Endothelial cell of umbilical vein (primary cell): Measurements from ENCODE around the gene OR10G8. TPM values are rescaled to one million over a fixed set of nuclear protein-coding genes. Genes with fewer than 3 reads are reported as not detected.

Source experiments
- BruUV-seq: library from RNA; stranded (reverse); fragments of 400-500 nt; replicated peaks from 2 replicates; lab custom pipeline; 2021; lab: Mats Ljungman, UMichigan
- CTCF ChIA-PET: fragments of 300-600, 350-600 bp; sonication (Branson Sonifier 250); formaldehyde crosslinking; loops from one replicate; lab custom pipeline; 2021; ENCODE audit warnings: antibody characterized with exemption, inconsistent platforms; lab: Charles Lee
- POLR2A ChIA-PET: fragments of 300-600, 350-600 bp; sonication (Branson Sonifier 250); formaldehyde crosslinking; loops from one replicate; lab custom pipeline; 2021; ENCODE audit warnings: antibody characterized with exemption, inconsistent platforms; lab: Charles Lee
- DNase-seq: peaks from one replicate; pipeline ENCODE4 v3.0.0-alpha.2; 2011; ENCODE audit warnings: low read depth, low spot score
- FAIRE-seq: peaks from 2 replicates; lab custom pipeline; 2011; peaks lifted over from hg19 to GRCh38; lab: Jason Lieb, UNC
- H2AFZ ChIP-seq: 2 replicates; pipeline ENCODE4 v1.6.0; 2012; ENCODE audit warnings: low read depth, low read length, control low read depth, inconsistent platforms
- H3K27ac ChIP-seq: 2 replicates; pipeline ENCODE4 v1.5.1; 2011; ENCODE audit warnings: low read depth, mild to moderate bottlenecking, control low read depth, low read length, moderate library complexity; ENCODE audit not compliant: insufficient read depth
- H3K27me3 ChIP-seq, 2 experiments: 2 replicates each; pipeline versions ENCODE4 v1.6.0 to v1.6.1; 2011; ENCODE audit warnings: low read length in 2 of 2, mixed read lengths in 1 of 2; ENCODE audit not compliant: control insufficient read depth in 2 of 2, insufficient read depth in 2 of 2
- H3K36me3 ChIP-seq, 2 experiments: 2 replicates in 1 of 2; 3 replicates in 1 of 2; pipeline ENCODE4 v1.5.1; 2011; ENCODE audit warnings: low read length in 2 of 2, mild to moderate bottlenecking in 1 of 2, moderate library complexity in 1 of 2; ENCODE audit not compliant: control insufficient read depth in 2 of 2, insufficient read depth in 2 of 2; ENCODE audit errors: extremely low read depth in 1 of 2
- H3K4me1 ChIP-seq: 3 replicates; pipeline ENCODE4 v1.5.1; 2011; ENCODE audit warnings: mild to moderate bottlenecking, low read length; ENCODE audit not compliant: control insufficient read depth, insufficient read depth; ENCODE audit errors: extremely low read depth
- H3K4me2 ChIP-seq: 2 replicates; pipeline ENCODE4 v1.6.1; 2011; ENCODE audit warnings: low read length, control low read depth, mixed read lengths; ENCODE audit not compliant: insufficient read depth
- H3K4me3 ChIP-seq, 3 experiments: fragments of 200-600 bp in 1 of 3; sonication (generic), shearing (Covaris generic) in 1 of 3; replicated peaks in 1 of 3; 2 replicates each; pipeline ENCODE4 v1.5.1; 2011 to 2016; ENCODE audit warnings: control low read depth in 3 of 3, low read length in 3 of 3, mild to moderate bottlenecking in 2 of 3, inconsistent platforms in 1 of 3, low read depth in 1 of 3, moderate library complexity in 1 of 3; ENCODE audit not compliant: insufficient read depth in 1 of 3
- H3K79me2 ChIP-seq: 2 replicates; pipeline ENCODE4 v1.6.0; 2012; ENCODE audit warnings: low read length, inconsistent platforms; ENCODE audit not compliant: control insufficient read depth, insufficient read depth
- H3K9ac ChIP-seq: replicated peaks from 2 replicates; pipeline ENCODE3; 2011; ENCODE audit warnings: low read length, control low read depth; ENCODE audit not compliant: insufficient read depth; ENCODE audit errors: extremely low read depth
- H3K9me1 ChIP-seq: replicated peaks from 3 replicates; pipeline ENCODE4 v1.6.0; 2011; ENCODE audit warnings: mild to moderate bottlenecking, low read length; ENCODE audit not compliant: control insufficient read depth, insufficient read depth; ENCODE audit errors: extremely low read depth
- H3K9me3 ChIP-seq: replicated peaks from 2 replicates; pipeline ENCODE4 v1.5.1; 2012; ENCODE audit warnings: low read length, inconsistent platforms; ENCODE audit not compliant: control insufficient read depth, insufficient read depth
- H4K20me1 ChIP-seq: replicated peaks from 2 replicates; pipeline ENCODE3; 2011; ENCODE audit warnings: mild to moderate bottlenecking, low read length; ENCODE audit not compliant: control insufficient read depth, insufficient read depth; ENCODE audit errors: extremely low read depth
- EZH2 ChIP-seq: IDR thresholded peaks from 2 replicates; pipeline ENCODE4 v1.6.1; 2012; ENCODE audit warnings: borderline replicate concordance, low read depth, mild to moderate bottlenecking, moderate library complexity, low read length, inconsistent platforms; ENCODE audit not compliant: severe bottlenecking
- FOS ChIP-seq: IDR thresholded peaks from 2 replicates; pipeline ENCODE4 v1.6.1; 2011; ENCODE audit warnings: mild to moderate bottlenecking, low read length, moderate library complexity, borderline replicate concordance; ENCODE audit not compliant: insufficient read depth
- GATA2 ChIP-seq: IDR thresholded peaks from 2 replicates; pipeline ENCODE4 v1.7.0; 2011; ENCODE audit warnings: low read depth, mild to moderate bottlenecking, moderate library complexity, mixed read lengths, low read length; ENCODE audit not compliant: insufficient read length, insufficient read depth
- JUN ChIP-seq: IDR thresholded peaks from 2 replicates; pipeline ENCODE4 v1.6.1; 2011; ENCODE audit warnings: borderline replicate concordance, low read depth; ENCODE audit not compliant: insufficient read length, insufficient read depth
- MYC ChIP-seq: IDR thresholded peaks from one replicate; pipeline ENCODE4 v1.6.1; 2011; ENCODE audit warnings: mild to moderate bottlenecking, low read depth, low read length
- POLR2A ChIP-seq: IDR thresholded peaks from 2 replicates; pipeline ENCODE4 v1.6.1; 2012; ENCODE audit warnings: low read depth, mild to moderate bottlenecking, control low read depth, low read length
- POLR2AphosphoS5 ChIP-seq: IDR thresholded peaks from 2 replicates; pipeline ENCODE4 v1.6.1; 2012; ENCODE audit warnings: low read depth, mild to moderate bottlenecking, control low read depth, low read length, moderate library complexity; ENCODE audit not compliant: insufficient read depth
- dilution Hi-C: fragments of 300-500 bp; cut with MboI; formaldehyde crosslinking; loops from one replicate; pipeline ENCODE4 v1.15.0; 2019; ENCODE audit warnings: low sequenced_read_pairs; ENCODE audit not compliant: extremely low pct_ligation_motif_present
- intact Hi-C: fragments of 100-400 bp; cut with micrococcal nuclease; formaldehyde crosslinking; loops from one replicate; pipeline ENCODE4 v1.10.0; 2022
- polyA plus RNA-seq, 4 experiments: library from polyadenylated mRNA; depleted of rRNA in 3 of 4; stranded (reverse) in 3 of 4; unstranded in 1 of 4; fragments of >200 nt; gene quantifications; 2 replicates each; pipeline versions ENCODE4 v1.2.1 to v1.2.3, GENCODE V29; 2011 to 2012; ENCODE audit warnings: missing spikeins in 1 of 4
- total RNA-seq: library from RNA; stranded (reverse); gene quantifications from 2 replicates; pipeline ENCODE4 v1.2.3, GENCODE V29; 2021
- TF ChIP-seq, protein P1 (sequence below), 2 donors: IDR thresholded peaks; 1 replicate in 1 of 2; 2 replicates in 1 of 2; pipeline ENCODE4 v1.5.1; 2011; ENCODE audit warnings: low read length in 2 of 2, mild to moderate bottlenecking in 2 of 2, moderate library complexity in 2 of 2, control low read depth in 1 of 2, inconsistent platforms in 1 of 2, low read depth in 1 of 2; ENCODE audit not compliant: insufficient read depth in 1 of 2; ENCODE audit errors: extremely low read depth in 1 of 2
- TF ChIP-seq, protein P2 (sequence below): IDR thresholded peaks from 2 replicates; pipeline ENCODE4 v1.6.1; 2011; ENCODE audit not compliant: insufficient read depth, insufficient read length

OR10G8 gene
- total and polyA plus RNA-seq, 2 donors (not counting 3 experiments of a cell fraction or from before 2014, with no cell fraction given), result not detected

DNA sequence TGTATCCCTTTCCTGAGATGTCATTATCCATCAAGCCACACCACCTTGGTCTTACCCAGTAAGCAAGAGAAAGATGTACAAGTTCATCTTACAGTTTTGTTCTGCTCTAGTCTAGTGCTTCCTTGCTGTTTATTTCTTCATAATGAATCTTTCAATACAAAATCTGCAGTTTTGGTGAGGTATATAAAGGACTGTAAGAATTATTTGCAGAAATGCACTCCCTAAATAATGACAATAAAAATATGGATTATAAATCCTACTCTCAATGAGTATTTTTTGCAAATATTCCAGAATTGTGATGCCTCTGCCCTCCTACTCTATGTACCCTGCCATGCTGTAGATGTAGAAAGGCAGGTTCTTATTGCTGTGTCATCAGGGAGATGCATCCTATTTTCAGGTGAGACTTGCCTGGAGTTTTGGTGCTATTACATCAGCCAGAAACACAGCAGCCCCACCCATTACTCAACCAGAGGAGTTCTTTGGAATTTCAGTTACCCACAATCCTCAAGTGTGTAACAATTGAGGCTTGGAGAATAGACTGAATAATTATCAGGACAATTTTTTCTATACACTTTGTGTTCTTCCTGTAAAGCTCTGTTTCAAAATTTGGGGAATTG lies 48.8 kb upstream of the OR10G8 start, which contains the start of gene OR10S1:
TSS of gene OR10S1 (minus strand) at position 51 of the 617 bp plus-strand sequence. CDS start 117 bp downstream, outside the sequence.
- Histone ChIP-seq H3K4me3 (no peak within 1 kb of the TSS), H3K4me1 (peaks cover 22% of the 10 kb centered on the region), H4K20me1 (no peaks in the 10 kb centered on the region), H3K4me2 (no peak within 1 kb of the TSS), H2AFZ (no peak within 1 kb of the TSS), H3K79me2 (no peaks in the 10 kb centered on the region), H3K27me3 (no peaks in the 10 kb centered on the region), H3K36me3 (no peaks in the 10 kb centered on the region), H3K27ac (no peak within 1 kb of the TSS), H3K9ac (no peak within 1 kb of the TSS), H3K9me1 (no peaks in the 10 kb centered on the region), H3K9me3 (no peaks in the 10 kb centered on the region)
- FAIRE-seq, result no peak
- dilution Hi-C loops, result no loop called here
- no TSS peak for BruUV-seq
- ChIA-PET CTCF (no interaction called here), POLR2A (no interaction called here)
- intact Hi-C loops, result no loop called here
- TF ChIP-seq FOS (no peak), EZH2 (no peak), POLR2A (no peak), JUN (no peak), POLR2AphosphoS5 (no peak), GATA2 (no peak), MYC (no peak)
- TF ChIP-seq, protein P1, sequence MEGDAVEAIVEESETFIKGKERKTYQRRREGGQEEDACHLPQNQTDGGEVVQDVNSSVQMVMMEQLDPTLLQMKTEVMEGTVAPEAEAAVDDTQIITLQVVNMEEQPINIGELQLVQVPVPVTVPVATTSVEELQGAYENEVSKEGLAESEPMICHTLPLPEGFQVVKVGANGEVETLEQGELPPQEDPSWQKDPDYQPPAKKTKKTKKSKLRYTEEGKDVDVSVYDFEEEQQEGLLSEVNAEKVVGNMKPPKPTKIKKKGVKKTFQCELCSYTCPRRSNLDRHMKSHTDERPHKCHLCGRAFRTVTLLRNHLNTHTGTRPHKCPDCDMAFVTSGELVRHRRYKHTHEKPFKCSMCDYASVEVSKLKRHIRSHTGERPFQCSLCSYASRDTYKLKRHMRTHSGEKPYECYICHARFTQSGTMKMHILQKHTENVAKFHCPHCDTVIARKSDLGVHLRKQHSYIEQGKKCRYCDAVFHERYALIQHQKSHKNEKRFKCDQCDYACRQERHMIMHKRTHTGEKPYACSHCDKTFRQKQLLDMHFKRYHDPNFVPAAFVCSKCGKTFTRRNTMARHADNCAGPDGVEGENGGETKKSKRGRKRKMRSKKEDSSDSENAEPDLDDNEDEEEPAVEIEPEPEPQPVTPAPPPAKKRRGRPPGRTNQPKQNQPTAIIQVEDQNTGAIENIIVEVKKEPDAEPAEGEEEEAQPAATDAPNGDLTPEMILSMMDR (IDR thresholded peaks at IDR 0.05; ENCODE audit: extremely low read depth in 1 of 2, insufficient read depth in 1 of 2, low read depth in 1 of 2, low read length in 2 of 2), result no peak
- TF ChIP-seq, protein P2, sequence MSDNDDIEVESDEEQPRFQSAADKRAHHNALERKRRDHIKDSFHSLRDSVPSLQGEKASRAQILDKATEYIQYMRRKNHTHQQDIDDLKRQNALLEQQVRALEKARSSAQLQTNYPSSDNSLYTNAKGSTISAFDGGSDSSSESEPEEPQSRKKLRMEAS, result no peak
- no peak for DNase-seq
